Inflammatory macrophage treated with lipopolysaccharide for 4 hours (primary cell): ENCODE data around the gene SENP8.

ENCODE experiments used
- DNase-seq: peaks from one replicate; pipeline ENCODE4 v3.0.0-alpha.2; 2020

SENP8 gene

DNA sequence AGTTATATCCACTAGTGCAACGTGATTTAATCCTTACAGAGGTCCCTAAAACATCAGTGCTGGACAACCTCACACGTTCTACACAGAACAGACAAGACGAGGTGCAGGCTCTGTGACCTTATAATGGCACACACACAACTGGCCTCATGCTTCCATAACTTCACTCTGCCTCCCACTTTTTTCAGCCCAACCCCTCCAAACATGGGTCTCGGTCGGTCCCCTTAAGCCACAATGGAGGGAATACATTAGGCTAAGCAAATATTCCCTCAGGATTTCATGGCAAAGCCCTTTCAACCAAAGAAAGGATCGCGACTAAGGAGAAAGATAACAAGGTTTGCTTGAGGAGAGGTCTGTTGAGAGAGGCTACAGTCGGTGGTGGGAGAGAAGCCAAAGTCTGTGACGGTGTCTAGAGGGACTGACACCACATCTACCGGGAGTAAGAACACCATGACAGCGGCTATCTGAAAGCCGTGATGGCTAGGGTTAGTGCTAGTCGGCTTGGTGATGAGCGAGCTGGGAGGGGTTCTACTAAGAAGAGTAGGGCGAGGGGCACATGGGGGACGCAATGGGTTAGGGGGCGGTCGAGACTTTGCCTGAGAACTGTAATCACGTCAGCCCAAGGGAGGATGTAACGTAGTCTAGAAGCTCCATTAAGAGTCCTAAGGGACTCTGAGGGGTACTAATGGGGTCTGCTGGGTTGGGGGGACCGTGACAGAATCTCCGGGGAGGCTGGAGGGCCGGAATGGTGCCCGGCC is 1.3 kb upstream of the SENP8 start:
- DNase-seq: peak; percentile 8

DNA sequence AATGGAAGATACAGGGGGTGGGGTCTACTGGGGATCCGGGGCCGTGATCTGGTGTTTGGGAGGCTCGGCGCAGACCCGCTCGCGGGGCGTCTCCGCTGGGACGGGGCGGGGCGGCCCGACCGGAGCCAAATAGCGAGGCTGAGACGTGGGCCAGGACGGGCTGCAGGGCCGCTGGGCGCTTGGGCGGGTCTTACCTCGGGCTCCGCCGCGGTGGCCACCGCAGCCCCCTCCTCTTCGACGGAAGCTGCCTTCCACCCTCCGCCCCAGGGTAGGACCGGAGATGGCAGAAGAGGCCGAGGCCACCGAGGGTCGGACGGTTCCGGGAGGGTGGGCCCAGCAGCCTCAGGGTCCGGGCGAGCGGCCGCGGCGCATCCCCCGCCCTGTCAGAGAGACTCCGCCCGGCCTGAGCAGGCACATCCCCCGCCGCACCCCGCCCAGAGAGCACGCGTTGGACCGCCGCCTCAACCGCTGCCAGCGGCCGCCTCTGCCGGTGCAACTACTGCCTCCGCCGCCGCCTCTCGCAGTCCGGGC is 652 bp upstream of the SENP8 start:
- peak; percentile 83 for DNase-seq

DNA sequence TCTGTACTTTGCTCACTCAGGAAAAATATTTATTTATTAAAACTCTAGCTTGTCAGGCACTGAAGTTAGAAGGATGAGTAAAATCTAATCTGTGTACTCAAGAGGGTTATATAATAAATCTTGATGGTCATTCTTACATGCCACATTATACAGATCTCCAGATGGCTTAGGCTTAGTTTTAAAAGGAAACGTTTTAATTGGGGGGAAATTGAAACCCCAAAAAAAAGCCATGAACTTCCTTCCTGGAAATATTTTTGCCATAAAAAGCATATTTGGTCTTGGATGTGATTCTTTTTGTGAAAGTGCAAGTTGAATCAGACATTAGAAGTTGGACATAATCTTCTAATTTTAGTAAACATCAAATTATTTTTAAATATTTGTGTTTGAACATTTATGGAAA is 6.0 kb downstream of the SENP8 start:
- no peak for DNase-seq

GRCh38 chr15:72127724-72128322 is 9.6 kb downstream of the SENP8 start:
- DNase-seq: no peak

GRCh38 chr15:72128359-72128758 is 10.2 kb downstream of the SENP8 start:
- DNase-seq: no peak

DNA sequence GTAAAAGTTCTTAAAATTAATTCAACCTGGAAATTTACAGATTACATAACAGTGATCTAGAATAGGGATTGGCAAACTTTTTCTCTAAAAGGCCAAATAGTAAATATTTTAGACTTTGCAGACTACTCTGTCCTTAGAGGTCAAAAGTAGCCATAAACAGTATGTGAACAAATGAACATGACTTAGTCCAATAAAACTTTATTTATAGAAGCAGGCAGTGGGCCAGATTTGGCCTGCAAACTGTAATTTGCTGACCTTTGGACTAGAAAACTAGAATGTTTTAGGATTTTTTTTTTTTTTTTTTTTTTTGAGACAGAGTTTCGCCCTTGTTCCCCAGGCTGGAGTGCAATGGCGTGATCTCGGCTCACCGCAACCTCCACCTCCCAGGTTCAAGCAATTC is 12.1 kb downstream of the SENP8 start:
- no peak for DNase-seq

DNA sequence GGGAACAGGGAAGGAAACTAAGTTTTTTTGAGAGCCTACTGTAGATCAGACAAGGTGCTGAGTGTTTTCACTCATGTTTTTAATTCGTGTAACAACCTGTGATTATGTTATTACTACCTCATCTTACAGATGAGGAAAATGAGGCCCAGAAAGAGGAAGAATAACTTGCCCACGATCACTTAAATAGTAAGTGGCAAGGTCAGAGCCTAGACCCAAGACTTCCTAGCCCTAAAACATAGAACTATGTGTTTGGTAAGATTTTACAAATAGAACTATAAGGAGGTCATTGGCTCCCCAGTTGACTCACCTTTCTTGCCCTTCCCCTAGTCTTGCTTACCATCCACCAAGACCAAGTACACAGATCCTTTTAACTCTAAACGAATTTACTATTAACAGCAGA is 13.7 kb downstream of the SENP8 start:
- DNase-seq: no peak

DNA sequence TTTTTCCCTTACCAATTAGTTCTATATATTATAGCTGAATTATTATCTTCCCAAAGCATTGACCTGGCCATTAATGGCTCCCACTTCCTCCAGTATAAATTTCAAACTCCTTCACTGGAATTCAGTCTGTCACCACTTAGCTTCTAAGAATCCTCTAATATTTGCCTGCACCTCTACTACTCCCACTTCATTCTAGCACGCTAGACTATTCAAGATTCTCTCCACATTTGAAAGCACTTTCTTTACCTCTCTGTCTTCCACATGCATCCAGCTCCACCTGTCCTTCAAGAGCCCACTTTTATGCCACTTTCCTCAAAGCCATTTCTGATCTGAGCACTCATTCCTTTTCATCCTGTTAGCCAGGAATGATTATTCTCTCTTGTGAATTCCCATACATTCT is 15.0 kb downstream of the SENP8 start:
- no peak for DNase-seq

- no peak for DNase-seq
Observed at GRCh38 chr15:72135719-72136118, 17.5 kb downstream of the SENP8 start.

- DNase-seq: no peak
Observed at GRCh38 chr15:72136170-72137051, 18.2 kb downstream of the SENP8 start.

GRCh38 chr15:72139667-72140066 is 21.5 kb downstream of the SENP8 start:
- no peak for DNase-seq

DNA sequence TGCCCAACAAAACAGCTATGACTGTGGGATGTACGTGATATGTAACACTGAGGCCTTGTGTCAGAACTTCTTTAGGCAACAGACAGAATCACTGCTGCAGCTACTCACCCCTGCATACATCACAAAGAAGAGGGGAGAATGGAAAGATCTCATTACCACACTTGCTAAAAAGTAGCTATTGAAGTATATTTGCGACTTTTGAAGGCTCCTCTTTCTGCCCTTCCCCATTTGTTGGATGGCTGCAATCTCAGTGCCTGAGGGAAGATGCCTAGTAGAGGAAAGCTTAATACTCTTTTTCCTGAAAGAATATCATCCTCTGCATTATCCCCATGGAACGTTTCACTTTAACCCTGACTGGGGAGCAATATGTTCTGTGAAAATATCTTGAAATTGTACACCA is 21.9 kb downstream of the SENP8 start:
- no peak for DNase-seq

GRCh38 chr15:72141171-72142084 is 23.2 kb downstream of the SENP8 start:
- DNase-seq: peak; percentile 10

- no peak for DNase-seq
Observed at GRCh38 chr15:72146221-72146620, 28.0 kb downstream of the SENP8 start.

DNA sequence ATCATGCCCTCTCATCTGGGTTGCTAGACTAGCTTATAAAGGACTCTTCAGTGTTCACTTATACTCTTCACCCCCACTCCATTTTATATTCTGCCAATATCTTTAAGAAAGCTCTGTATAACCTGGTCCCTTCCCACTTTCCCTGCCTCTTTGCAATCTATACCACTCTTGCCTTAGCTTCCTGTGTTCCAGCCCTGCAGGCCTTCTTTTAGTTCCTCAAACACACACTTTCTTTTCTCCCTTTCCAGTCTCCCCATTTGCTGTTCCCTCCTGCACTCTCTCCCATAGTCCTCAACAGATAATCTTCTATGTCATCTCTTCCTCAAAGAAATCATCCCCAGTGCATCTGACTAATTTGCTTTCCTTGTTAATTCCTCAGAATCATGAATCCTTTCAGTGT is 28.7 kb downstream of the SENP8 start:
- no peak for DNase-seq

- peak; percentile 43 for DNase-seq
Observed at GRCh38 chr15:72147418-72147817, 29.2 kb downstream of the SENP8 start.

DNA sequence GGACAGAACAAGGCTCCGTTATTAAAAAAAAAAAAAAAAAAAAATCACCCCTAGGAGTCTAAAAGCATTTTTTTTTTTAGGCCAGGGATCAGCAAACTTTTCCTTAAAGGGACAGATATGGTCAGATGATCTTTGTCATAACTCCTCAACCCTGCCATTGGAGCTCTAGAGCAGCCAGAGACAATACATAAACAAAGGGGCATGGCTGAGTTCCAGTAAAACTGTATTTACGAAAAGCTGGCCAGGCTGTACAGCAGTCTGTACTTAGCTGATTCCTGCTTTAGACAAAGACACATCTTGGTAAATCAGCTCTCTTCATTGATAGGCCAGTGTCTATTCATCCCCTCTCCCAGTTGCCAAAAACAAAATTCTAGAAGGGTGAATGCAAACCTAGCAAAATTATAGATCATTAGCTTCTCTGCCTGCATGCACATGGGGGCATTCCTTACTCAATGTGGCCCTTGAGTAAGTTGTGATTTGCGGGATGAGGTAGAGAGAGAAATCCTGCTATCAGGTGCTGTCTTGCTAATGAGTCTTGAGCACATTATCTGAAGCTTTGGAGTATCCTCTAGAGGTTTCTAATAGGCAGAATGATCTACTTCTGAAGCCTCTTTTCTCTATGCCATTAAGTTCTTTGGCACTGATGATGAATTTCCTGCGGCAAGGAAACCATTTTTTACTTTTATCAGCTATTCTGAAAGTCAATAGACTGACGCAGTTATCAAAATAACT is 35.2 kb downstream of the SENP8 start:
- no peak for DNase-seq

DNA sequence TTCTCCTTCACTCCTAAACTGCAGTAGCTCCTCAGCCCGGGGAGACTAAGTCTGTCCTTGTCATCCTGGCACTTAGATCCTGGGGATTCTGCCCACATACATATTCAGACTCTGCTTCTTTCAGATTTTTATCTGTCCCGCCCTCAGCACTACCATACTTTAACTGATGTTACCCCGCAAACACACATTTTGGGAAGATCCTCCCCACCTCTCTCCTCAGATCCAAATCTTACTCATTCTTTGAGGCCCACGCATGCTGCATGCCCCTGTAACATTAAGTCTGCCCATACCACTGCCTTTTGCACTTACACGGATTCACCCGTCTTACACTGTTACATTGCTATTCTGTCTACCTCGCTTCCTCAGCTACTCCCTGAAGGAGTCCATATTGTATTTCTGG is 36.1 kb downstream of the SENP8 start:
- DNase-seq: no peak

DNA sequence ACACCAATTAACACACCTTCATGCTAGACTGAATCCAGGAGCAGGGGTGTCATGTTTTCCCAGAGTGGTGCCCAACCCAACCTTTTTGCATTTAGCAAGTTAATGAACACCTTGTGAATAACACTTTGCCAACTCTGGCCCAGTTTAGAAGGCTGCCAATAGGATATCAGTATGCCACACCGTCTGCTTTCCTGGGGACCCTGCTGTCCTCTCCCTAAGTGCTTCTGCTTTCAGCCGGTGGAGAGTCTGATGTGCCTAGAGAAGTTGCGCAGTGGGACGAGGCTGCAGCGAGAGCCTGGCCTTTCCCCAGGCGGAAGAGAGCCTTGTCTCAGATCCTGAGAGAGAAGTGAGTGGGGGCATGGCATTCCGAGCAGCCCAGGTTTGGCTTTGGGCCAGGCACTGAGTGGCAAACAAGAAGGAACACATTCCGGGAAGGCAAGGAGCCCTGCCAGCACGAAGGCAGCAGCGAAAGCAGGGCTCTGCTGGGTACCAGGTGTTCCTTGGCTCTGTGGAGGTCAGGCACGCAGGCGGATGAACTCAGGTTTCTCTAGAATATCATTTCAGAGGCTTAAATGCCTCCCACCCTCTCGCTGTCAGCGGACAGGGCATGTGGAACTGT is 36.9 kb downstream of the SENP8 start:
- DNase-seq: peak; percentile 8

DNA sequence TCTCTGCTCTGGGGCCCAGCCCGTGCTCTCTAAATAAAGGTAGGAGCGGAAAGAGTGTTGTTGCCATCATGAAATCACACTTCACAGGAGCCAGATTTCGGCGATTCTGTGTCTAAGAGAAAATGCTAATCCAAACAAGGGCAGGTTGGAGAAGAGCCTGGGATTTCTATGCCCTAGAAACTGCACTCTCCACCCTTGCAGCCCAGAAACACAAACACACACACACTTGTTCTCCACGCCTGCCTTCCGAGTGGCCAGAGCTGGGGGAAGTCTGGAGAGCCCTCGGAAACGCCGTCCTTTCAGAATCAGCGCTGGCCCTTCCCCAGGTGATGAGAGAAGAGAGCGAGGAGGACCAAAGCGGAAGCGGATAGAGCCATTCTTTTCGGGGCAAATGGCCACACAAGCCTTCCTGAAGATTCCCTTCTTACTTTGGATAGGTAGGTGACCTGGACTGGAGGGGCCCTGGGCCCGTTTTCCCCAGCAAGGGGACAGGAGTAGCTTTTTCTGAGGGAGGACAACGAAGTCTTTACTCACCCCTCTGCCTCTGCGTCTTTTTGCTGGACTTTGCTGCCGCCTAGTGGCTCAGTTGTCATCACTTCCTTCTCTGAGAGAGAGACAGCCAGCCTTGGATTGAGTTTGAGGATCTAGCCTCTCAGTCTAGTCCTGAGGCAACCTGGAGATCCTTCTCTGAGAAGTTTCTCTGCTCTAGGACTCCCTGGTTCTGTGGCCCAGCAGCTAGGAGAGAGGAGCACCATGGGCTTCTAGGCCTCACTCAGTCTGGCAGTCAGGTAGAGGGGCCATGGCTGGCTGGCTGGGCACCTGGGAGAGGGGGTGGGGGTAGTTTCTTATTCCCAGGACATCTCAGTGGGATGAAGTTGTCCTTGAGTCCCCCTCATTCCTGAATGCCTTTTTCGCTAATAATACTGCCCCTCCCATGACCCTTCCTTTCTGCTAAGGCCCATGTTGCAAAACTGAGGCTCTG is 37.7 kb downstream of the SENP8 start:
- DNase-seq: peak; percentile 83
